HepG2 (cell line): Measurements from ENCODE around the gene SYNC. TPM values are rescaled to one million over a fixed set of nuclear protein-coding genes. Genes with fewer than 3 reads are reported as not detected.

Experiments used
- HOXA9 ChIP-seq: sonication (generic); formaldehyde crosslinking; IDR thresholded peaks from 2 replicates; pipeline ENCODE4 v1.8.1; 2022; ENCODE audit warnings: missing genetic modification reagents, mild to moderate bottlenecking, moderate library complexity, borderline replicate concordance
- MAZ ChIP-seq, 2 experiments: sonication (generic) in 1 of 2; formaldehyde crosslinking in 1 of 2; IDR thresholded peaks; 2 replicates each; pipeline versions ENCODE4 v1.5.0 to v1.6.1; 2012 to 2020; ENCODE audit warnings: low read depth in 2 of 2, mild to moderate bottlenecking in 2 of 2, borderline replicate concordance in 1 of 2, improper control_type of control experiment in 1 of 2, low read length in 1 of 2, missing genetic modification reagents in 1 of 2, moderate library complexity in 1 of 2
- MZF1 ChIP-seq: sonication (generic); formaldehyde crosslinking; IDR thresholded peaks from 2 replicates; pipeline ENCODE4 v1.8.1; 2023; ENCODE audit warnings: mild to moderate bottlenecking, missing genetic modification reagents, borderline replicate concordance
- POLR2AphosphoS5 ChIP-seq: IDR thresholded peaks from 2 replicates; pipeline ENCODE4 v1.6.1; 2012; ENCODE audit warnings: low read depth, low read length
- SCMH1 ChIP-seq: sonication (generic); formaldehyde crosslinking; IDR thresholded peaks from 2 replicates; pipeline ENCODE4 v1.9.0; 2021; ENCODE audit warnings: missing genetic modification reagents, mild to moderate bottlenecking, borderline replicate concordance
- SOX13 ChIP-seq, 3 experiments: fragments of 450-650 bp in 1 of 3; sonication (generic) in 1 of 3; formaldehyde crosslinking in 1 of 3; IDR thresholded peaks in 2 of 3; conservative IDR thresholded peaks in 1 of 3; 2 replicates each; pipeline versions ENCODE4 v1.5.0 to v1.6.1; 2016 to 2020; ENCODE audit warnings: antibody characterized with exemption in 1 of 3, mild to moderate bottlenecking in 1 of 3, missing compliant biosample characterization in 1 of 3, missing genetic modification reagents in 1 of 3, moderate library complexity in 1 of 3
- ZMYM4 ChIP-seq: sonication (generic); formaldehyde crosslinking; IDR thresholded peaks from 2 replicates; pipeline ENCODE4 v1.8.1; 2023; ENCODE audit warnings: mild to moderate bottlenecking, missing genetic modification reagents
- ZNF121 ChIP-seq: sonication (generic); formaldehyde crosslinking; IDR thresholded peaks from 2 replicates; pipeline ENCODE4 v1.5.0; 2020; ENCODE audit warnings: mild to moderate bottlenecking, missing genetic modification reagents
- ZNF280D ChIP-seq: sonication (generic); formaldehyde crosslinking; IDR thresholded peaks from 2 replicates; pipeline ENCODE4 v1.5.1; 2020; ENCODE audit warnings: mild to moderate bottlenecking, missing genetic modification reagents
- ZNF496 ChIP-seq: sonication (generic); formaldehyde crosslinking; IDR thresholded peaks from 2 replicates; pipeline ENCODE4 v1.8.1; 2023; ENCODE audit warnings: mild to moderate bottlenecking, moderate library complexity, missing genetic modification reagents; ENCODE audit not compliant: insufficient replicate concordance
- ZNF572 ChIP-seq: sonication (generic); formaldehyde crosslinking; IDR thresholded peaks from 2 replicates; pipeline ENCODE4 v1.5.1; 2020; ENCODE audit warnings: mild to moderate bottlenecking, missing genetic modification reagents
- ZNF788 ChIP-seq: sonication (generic); formaldehyde crosslinking; IDR thresholded peaks from 2 replicates; pipeline ENCODE4 v1.5.0; 2020; ENCODE audit warnings: mild to moderate bottlenecking, missing genetic modification reagents, borderline replicate concordance
- polyA plus RNA-seq, 8 experiments: library from polyadenylated mRNA; depleted of rRNA in 3 of 8; stranded (reverse) in 7 of 8; unstranded in 1 of 8; fragments of >200 nt; fragmentation: Illumina TruSeq in 4 of 8; extraction: Trizol in 4 of 8; gene quantifications; 2 replicates each; pipeline versions ENCODE4 v1.2.1 to v1.2.3, GENCODE V29; 2011 to 2016; ENCODE audit warnings: low read depth in 4 of 8, missing spikeins in 1 of 8, mixed read lengths in 1 of 8; ENCODE audit not compliant: insufficient read depth in 1 of 8
- total RNA-seq, 5 experiments: library from RNA; depleted of rRNA; stranded (reverse); fragments of >200 nt; fragmentation: Illumina TruSeq; extraction: Trizol; gene quantifications; 2 replicates each; pipeline ENCODE4 v1.2.3, GENCODE V29; 2016; ENCODE audit warnings: low read depth in 1 of 5
- TF ChIP-seq, protein P1 (sequence below): sonication (generic); formaldehyde crosslinking; IDR thresholded peaks from 2 replicates; pipeline ENCODE4 v1.5.1; 2020; ENCODE audit warnings: missing genetic modification reagents, mild to moderate bottlenecking, borderline replicate concordance
- TF ChIP-seq, protein P2 (sequence below): sonication (generic); formaldehyde crosslinking; IDR thresholded peaks from 2 replicates; pipeline ENCODE4 v1.5.0; 2020; ENCODE audit warnings: mild to moderate bottlenecking, missing genetic modification reagents, borderline replicate concordance
- TF ChIP-seq, protein P3 (sequence below): IDR thresholded peaks from 2 replicates; pipeline ENCODE4 v1.6.1; 2016; ENCODE audit warnings: low read depth, borderline replicate concordance
- TF ChIP-seq, protein P4 (sequence below): sonication (generic); formaldehyde crosslinking; IDR thresholded peaks from 2 replicates; pipeline ENCODE4 v1.4.0; 2020; ENCODE audit warnings: mild to moderate bottlenecking, missing genetic modification reagents

Gene SYNC
- total and polyA plus RNA-seq, 2 of the 13 experiments (the other 11 are each of a cell fraction or from before 2014, with no cell fraction given), result 2.4 to 5.4 TPM

GRCh38 chr1:32716312-32717148, 14.0 kb upstream of the SYNC start (continued):
- no peak for TF ChIP-seq SCMH1
- TF ChIP-seq POLR2AphosphoS5, result peak; percentile 85
- peak; percentile 84; the same call in 1 of the 2 replicates for TF ChIP-seq ZNF788
- TF ChIP-seq, protein P1, sequence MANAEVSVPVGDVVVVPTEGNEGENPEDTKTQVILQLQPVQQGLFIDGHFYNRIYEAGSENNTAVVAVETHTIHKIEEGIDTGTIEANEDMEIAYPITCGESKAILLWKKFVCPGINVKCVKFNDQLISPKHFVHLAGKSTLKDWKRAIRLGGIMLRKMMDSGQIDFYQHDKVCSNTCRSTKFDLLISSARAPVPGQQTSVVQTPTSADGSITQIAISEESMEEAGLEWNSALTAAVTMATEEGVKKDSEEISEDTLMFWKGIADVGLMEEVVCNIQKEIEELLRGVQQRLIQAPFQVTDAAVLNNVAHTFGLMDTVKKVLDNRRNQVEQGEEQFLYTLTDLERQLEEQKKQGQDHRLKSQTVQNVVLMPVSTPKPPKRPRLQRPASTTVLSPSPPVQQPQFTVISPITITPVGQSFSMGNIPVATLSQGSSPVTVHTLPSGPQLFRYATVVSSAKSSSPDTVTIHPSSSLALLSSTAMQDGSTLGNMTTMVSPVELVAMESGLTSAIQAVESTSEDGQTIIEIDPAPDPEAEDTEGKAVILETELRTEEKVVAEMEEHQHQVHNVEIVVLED (CRISPR knock-in tag), result no peak; the same call in 1 of the 2 replicates
- no peak for TF ChIP-seq ZNF496
- TF ChIP-seq, protein P2, sequence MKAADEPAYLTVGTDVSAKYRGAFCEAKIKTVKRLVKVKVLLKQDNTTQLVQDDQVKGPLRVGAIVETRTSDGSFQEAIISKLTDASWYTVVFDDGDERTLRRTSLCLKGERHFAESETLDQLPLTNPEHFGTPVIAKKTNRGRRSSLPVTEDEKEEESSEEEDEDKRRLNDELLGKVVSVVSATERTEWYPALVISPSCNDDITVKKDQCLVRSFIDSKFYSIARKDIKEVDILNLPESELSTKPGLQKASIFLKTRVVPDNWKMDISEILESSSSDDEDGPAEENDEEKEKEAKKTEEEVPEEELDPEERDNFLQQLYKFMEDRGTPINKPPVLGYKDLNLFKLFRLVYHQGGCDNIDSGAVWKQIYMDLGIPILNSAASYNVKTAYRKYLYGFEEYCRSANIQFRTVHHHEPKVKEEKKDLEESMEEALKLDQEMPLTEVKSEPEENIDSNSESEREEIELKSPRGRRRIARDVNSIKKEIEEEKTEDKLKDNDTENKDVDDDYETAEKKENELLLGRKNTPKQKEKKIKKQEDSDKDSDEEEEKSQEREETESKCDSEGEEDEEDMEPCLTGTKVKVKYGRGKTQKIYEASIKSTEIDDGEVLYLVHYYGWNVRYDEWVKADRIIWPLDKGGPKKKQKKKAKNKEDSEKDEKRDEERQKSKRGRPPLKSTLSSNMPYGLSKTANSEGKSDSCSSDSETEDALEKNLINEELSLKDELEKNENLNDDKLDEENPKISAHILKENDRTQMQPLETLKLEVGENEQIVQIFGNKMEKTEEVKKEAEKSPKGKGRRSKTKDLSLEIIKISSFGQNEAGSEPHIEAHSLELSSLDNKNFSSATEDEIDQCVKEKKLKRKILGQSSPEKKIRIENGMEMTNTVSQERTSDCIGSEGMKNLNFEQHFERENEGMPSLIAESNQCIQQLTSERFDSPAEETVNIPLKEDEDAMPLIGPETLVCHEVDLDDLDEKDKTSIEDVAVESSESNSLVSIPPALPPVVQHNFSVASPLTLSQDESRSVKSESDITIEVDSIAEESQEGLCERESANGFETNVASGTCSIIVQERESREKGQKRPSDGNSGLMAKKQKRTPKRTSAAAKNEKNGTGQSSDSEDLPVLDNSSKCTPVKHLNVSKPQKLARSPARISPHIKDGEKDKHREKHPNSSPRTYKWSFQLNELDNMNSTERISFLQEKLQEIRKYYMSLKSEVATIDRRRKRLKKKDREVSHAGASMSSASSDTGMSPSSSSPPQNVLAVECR (CRISPR knock-in tag), result peak; percentile 57; the same call in 1 of the 2 replicates
- TF ChIP-seq MAZ (IDR thresholded peaks at IDR 0.05; ENCODE audit: borderline replicate concordance, low read depth, low read length), result peak; percentile 59; the same call in 1 of the 2 replicates
- TF ChIP-seq MAZ (CRISPR knock-in tag; IDR thresholded peaks at IDR 0.05; ENCODE audit: low read depth), result peak; percentile 67
- TF ChIP-seq ZNF280D, result no peak; the same call in 1 of the 2 replicates
- TF ChIP-seq, protein P3, sequence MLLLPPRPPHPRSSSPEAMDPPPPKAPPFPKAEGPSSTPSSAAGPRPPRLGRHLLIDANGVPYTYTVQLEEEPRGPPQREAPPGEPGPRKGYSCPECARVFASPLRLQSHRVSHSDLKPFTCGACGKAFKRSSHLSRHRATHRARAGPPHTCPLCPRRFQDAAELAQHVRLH, result peak; percentile 67; the same call in 1 of the 2 replicates
- TF ChIP-seq, protein P4, sequence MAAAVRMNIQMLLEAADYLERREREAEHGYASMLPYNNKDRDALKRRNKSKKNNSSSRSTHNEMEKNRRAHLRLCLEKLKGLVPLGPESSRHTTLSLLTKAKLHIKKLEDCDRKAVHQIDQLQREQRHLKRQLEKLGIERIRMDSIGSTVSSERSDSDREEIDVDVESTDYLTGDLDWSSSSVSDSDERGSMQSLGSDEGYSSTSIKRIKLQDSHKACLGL (CRISPR knock-in tag), result no peak
- peak; percentile 67 for TF ChIP-seq ZMYM4 (CRISPR knock-in tag)
- TF ChIP-seq SOX13 (IDR thresholded peaks at IDR 0.05), result no peak
- peak in 1 of 2 experiments; percentile 55; a peak in 1 of 4 replicates for TF ChIP-seq SOX13 (CRISPR knock-in tag; conservative IDR thresholded peaks at IDR 0.05 in 1 of 2, IDR thresholded peaks at IDR 0.05 in 1 of 2)
- no peak for TF ChIP-seq MZF1 (CRISPR knock-in tag)
- TF ChIP-seq ZNF572 (CRISPR knock-in tag), result peak; percentile 65; the same call in 1 of the 2 replicates
- no peak for TF ChIP-seq HOXA9
- TF ChIP-seq ZNF121 (CRISPR knock-in tag), result no peak
